Panc1 (cell line): ENCODE results near the gene ZFP36L1. TPM values are rescaled to one million over a fixed set of nuclear protein-coding genes. Genes with fewer than 3 reads are reported as not detected.

Experiments
- ATAC-seq: fragments of 200-7000 bp; cut with Tn5 transposase; 2 replicates; pipeline ENCODE4 v1.9.1; 2020; ENCODE audit warnings: mild to moderate bottlenecking, moderate library complexity
- BruUV-seq: library from RNA; stranded (reverse); fragments of 400-500 nt; replicated peaks from 2 replicates; lab custom pipeline; 2021; lab: Mats Ljungman, UMichigan
- CTCF ChIA-PET: fragments of 300-600 bp; sonication (Branson Sonifier 250); formaldehyde crosslinking; loops from one replicate; lab custom pipeline; 2022; ENCODE audit warnings: antibody characterized with exemption; lab: Charles Lee
- POLR2A ChIA-PET: fragments of 300-600 bp; sonication (Branson Sonifier 250); formaldehyde crosslinking; loops from one replicate; lab custom pipeline; 2022; ENCODE audit warnings: antibody characterized with exemption; lab: Charles Lee
- DNase-seq: peaks from one replicate; pipeline ENCODE4 v3.0.0-alpha.2; 2010; ENCODE audit warnings: low read depth, low spot score
- H3K27ac ChIP-seq: 2 replicates; pipeline ENCODE4 v1.5.1; 2011; ENCODE audit warnings: mild to moderate bottlenecking, low read length, inconsistent platforms
- H3K27me3 ChIP-seq: fragments of 200-500 bp; sonication (Bioruptor generic); 2 replicates; pipeline ENCODE4 v1.6.0; 2014; ENCODE audit warnings: low read length, inconsistent platforms; ENCODE audit not compliant: control insufficient read depth, insufficient read depth
- H3K36me3 ChIP-seq: fragments of 200-500 bp; sonication (Bioruptor generic); 2 replicates; pipeline ENCODE4 v1.5.1; 2014; ENCODE audit warnings: inconsistent platforms, mild to moderate bottlenecking, low read length, moderate library complexity; ENCODE audit not compliant: control insufficient read depth, insufficient read depth
- H3K4me1 ChIP-seq: 2 replicates; pipeline ENCODE4 v1.5.1; 2011; ENCODE audit warnings: inconsistent platforms, mild to moderate bottlenecking, low read length, moderate library complexity; ENCODE audit not compliant: control insufficient read depth, insufficient read depth
- H3K4me3 ChIP-seq, 2 experiments: 2 replicates each; pipeline ENCODE4 v1.5.1; 2011 to 2012; ENCODE audit warnings: low read depth in 2 of 2, low read length in 2 of 2, mild to moderate bottlenecking in 2 of 2, inconsistent platforms in 1 of 2, moderate library complexity in 1 of 2
- H3K9me3 ChIP-seq: fragments of 200-500 bp; sonication (Bioruptor generic); 2 replicates; pipeline ENCODE4 v1.5.1; 2014; ENCODE audit warnings: low read depth, mild to moderate bottlenecking, inconsistent platforms, low read length, moderate library complexity; ENCODE audit not compliant: control insufficient read depth, insufficient read depth
- POLR2AphosphoS5 ChIP-seq: IDR thresholded peaks from 2 replicates; pipeline ENCODE4 v1.6.1; 2012; ENCODE audit warnings: mild to moderate bottlenecking, low read depth, low read length, moderate library complexity
- SIN3A ChIP-seq: IDR thresholded peaks from 2 replicates; pipeline ENCODE4 v1.6.1; 2012; ENCODE audit warnings: low read depth, mild to moderate bottlenecking, low read length, moderate library complexity, borderline replicate concordance; ENCODE audit not compliant: insufficient read depth
- TCF7L2 ChIP-seq: IDR thresholded peaks from 2 replicates; pipeline ENCODE4 v1.6.1; 2011; ENCODE audit warnings: mild to moderate bottlenecking, low read depth, low read length, inconsistent platforms
- in situ Hi-C: cut with HindIII; loops from 2 replicates; pipeline ENCODE4 v1.10.0; 2016; ENCODE audit warnings: low sequenced_read_pairs, low pct_unique_long_range_greater_than_20kb
- intact Hi-C: fragments of 100-400 bp; cut with micrococcal nuclease; formaldehyde crosslinking; loops from one replicate; pipeline ENCODE4 v1.10.0; 2022; ENCODE audit not compliant: unreplicated experiment
- total RNA-seq: library from RNA; stranded (reverse); gene quantifications from one replicate; pipeline ENCODE4 v1.2.1, GENCODE V29; 2021; ENCODE audit not compliant: unreplicated experiment
- TF ChIP-seq, protein P1 (sequence below): fragments of 450-650 bp; IDR thresholded peaks from 2 replicates; pipeline ENCODE4 v1.5.1; 2017; ENCODE audit warnings: mild to moderate bottlenecking
- TF ChIP-seq, protein P2 (sequence below), 2 experiments: IDR thresholded peaks; 2 replicates each; pipeline ENCODE4 v1.6.1; 2011 to 2012; ENCODE audit warnings: low read depth in 2 of 2, control low read depth in 1 of 2, low read length in 1 of 2, mild to moderate bottlenecking in 1 of 2, moderate library complexity in 1 of 2; ENCODE audit not compliant: insufficient read depth in 1 of 2

The ZFP36L1 gene
- total RNA-seq, 1 experiment from 2014 or later = 84.9 TPM

DNA sequence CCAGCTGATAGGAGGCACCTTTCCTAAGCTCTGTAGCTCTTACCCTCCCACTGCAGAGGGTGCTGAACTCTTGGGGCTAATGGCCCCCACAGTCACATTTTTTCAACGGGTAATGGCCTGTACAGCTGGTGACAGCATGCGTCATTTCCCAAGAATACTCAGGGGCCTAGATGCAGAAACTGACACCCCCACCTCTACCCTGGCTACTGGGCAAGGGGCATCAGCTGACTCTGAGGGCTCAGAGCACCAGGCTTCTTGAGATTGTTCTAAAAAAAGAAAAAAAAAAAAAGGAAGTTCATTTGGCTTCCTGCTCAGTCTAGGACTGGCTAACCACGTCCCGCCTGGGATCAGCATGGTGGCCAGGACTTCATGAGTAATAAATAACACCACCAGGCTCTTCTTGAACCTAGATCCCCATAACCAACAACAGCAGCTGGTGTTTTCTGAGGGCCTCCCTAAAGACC lies 35.2 kb downstream of the ZFP36L1 start:
- no peak for ATAC-seq
- Histone ChIP-seq H3K4me1 (no peaks in the 10 kb centered on the region), H3K9me3 (no peaks in the 10 kb centered on the region), H3K36me3 (no peaks in the 10 kb centered on the region), H3K27ac (no peak overlapping the region), H3K4me3 (no peak overlapping the region), H3K27me3 (no peaks in the 10 kb centered on the region)
- DNase-seq = no peak
- ChIA-PET POLR2A (no interaction called here), CTCF (no interaction called here)
- intact Hi-C loops = no loop called here
- BruUV-seq = no TSS peak
- TF ChIP-seq SIN3A (no peak), POLR2AphosphoS5 (no peak), TCF7L2 (no peak)
- TF ChIP-seq, protein P1, sequence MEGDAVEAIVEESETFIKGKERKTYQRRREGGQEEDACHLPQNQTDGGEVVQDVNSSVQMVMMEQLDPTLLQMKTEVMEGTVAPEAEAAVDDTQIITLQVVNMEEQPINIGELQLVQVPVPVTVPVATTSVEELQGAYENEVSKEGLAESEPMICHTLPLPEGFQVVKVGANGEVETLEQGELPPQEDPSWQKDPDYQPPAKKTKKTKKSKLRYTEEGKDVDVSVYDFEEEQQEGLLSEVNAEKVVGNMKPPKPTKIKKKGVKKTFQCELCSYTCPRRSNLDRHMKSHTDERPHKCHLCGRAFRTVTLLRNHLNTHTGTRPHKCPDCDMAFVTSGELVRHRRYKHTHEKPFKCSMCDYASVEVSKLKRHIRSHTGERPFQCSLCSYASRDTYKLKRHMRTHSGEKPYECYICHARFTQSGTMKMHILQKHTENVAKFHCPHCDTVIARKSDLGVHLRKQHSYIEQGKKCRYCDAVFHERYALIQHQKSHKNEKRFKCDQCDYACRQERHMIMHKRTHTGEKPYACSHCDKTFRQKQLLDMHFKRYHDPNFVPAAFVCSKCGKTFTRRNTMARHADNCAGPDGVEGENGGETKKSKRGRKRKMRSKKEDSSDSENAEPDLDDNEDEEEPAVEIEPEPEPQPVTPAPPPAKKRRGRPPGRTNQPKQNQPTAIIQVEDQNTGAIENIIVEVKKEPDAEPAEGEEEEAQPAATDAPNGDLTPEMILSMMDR = no peak
- TF ChIP-seq, protein P2, sequence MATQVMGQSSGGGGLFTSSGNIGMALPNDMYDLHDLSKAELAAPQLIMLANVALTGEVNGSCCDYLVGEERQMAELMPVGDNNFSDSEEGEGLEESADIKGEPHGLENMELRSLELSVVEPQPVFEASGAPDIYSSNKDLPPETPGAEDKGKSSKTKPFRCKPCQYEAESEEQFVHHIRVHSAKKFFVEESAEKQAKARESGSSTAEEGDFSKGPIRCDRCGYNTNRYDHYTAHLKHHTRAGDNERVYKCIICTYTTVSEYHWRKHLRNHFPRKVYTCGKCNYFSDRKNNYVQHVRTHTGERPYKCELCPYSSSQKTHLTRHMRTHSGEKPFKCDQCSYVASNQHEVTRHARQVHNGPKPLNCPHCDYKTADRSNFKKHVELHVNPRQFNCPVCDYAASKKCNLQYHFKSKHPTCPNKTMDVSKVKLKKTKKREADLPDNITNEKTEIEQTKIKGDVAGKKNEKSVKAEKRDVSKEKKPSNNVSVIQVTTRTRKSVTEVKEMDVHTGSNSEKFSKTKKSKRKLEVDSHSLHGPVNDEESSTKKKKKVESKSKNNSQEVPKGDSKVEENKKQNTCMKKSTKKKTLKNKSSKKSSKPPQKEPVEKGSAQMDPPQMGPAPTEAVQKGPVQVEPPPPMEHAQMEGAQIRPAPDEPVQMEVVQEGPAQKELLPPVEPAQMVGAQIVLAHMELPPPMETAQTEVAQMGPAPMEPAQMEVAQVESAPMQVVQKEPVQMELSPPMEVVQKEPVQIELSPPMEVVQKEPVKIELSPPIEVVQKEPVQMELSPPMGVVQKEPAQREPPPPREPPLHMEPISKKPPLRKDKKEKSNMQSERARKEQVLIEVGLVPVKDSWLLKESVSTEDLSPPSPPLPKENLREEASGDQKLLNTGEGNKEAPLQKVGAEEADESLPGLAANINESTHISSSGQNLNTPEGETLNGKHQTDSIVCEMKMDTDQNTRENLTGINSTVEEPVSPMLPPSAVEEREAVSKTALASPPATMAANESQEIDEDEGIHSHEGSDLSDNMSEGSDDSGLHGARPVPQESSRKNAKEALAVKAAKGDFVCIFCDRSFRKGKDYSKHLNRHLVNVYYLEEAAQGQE (IDR thresholded peaks at IDR 0.05; ENCODE audit: insufficient read depth in 1 of 2, low read depth in 2 of 2, low read length in 1 of 2) = no peak
- in situ Hi-C loops = no loop called here

DNA sequence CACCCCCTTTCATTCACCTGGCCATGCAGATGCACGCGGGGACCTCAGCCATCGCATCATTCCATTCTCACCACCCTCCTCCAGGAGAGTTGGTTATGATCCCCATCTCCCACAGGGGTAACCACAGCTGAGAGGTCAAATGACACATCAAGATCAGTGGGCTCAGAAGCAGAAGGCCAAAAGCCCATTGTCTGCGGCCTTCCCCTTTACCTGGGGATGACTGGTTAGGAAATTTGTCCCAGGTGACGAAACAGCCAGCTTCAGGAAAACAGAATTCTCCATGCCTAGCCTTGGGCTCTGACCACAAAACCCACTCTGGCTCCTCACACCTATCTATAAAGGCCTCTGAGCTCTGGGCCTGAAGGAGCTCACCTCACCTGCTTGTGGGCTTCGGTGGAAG lies 36.1 kb downstream of the ZFP36L1 start:
- in situ Hi-C loops (no loop called here), intact Hi-C loops (no loop called here)
- Histone ChIP-seq H3K36me3 (no peaks in the 10 kb centered on the region), H3K27me3 (no peaks in the 10 kb centered on the region), H3K9me3 (no peaks in the 10 kb centered on the region), H3K4me3 (no peak overlapping the region), H3K4me1 (no peaks in the 10 kb centered on the region), H3K27ac (no peak overlapping the region)
- ATAC-seq = no peak
- CTCF ChIA-PET = no interaction called here
- no peak for DNase-seq
- BruUV-seq = no TSS peak
- POLR2A ChIA-PET = no interaction called here
- no peak for TF ChIP-seq SIN3A
- TF ChIP-seq, protein P1 = no peak
- no peak for TF ChIP-seq POLR2AphosphoS5
- TF ChIP-seq, protein P2 (IDR thresholded peaks at IDR 0.05; ENCODE audit: insufficient read depth in 1 of 2, low read depth in 2 of 2, low read length in 1 of 2) = no peak
- no peak for TF ChIP-seq TCF7L2
